Measurements from ENCODE around the gene PDE11A. TPM values are rescaled to one million over a fixed set of nuclear protein-coding genes. Genes with fewer than 3 reads are reported as not detected.

Gene PDE11A
- total RNA-seq (2022), result not detected in 2 replicates
- not detected for Bru-seq, nascent RNA
- BruChase-seq, experiment 1, labeled RNA remaining after a 6-hour chase, result percentile 14 among the genes with signal in this experiment
- BruChase-seq, experiment 2, labeled RNA remaining after a 2-hour chase, result percentile 10 among the genes with signal in this experiment
- long read RNA-seq, result 0 reads

DNA sequence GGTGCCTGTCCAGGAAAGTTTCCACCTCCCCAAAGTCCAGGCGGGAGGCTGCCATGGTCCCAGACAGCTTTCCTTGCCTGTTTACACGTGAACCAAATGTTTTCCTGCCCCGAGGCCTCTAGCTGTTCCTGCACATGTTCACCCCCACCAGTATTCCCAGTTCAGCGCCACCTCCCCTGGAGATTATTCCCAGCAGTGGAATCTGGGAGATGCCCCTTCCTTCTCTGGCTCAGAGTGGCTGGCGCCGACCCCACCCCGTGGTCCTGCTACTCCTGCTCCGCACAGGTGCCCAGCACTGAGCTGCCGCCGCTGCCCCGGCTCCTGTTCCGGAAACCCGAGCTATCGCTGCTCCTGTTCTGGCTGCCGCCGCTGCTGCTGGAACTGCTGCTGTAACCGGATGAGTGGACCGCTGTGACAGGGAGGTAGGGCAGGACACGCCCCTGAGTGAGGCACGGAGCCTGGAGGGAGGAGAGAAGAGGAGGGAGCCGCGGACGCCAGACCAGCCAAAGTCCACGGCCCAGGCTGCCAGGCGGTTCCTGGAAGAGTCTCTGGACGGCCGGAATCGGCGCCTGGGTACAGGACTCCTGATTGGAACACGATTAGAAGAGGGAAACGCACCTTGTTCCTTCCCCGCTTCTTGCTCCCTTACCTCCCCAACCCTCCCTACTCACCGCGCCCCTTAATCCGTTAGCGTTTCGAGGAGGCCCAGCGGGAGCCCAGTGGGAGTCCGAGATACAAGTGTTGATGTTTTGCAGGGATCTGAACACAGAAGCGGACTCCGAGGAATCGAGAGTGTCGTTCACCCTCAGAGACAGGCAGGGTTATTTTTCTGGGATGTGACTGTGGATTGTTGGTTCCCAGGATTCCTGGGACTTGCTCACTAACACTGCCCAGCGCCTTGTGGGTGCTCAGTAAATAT, at the start of gene PDE11A:
Gene PDE11A, minus strand, starts transcription at position 395 of the 919 bp plus-strand sequence. Its CDS starts 340 bp downstream, at position 55.
- H3K9me3 Mint-ChIP-seq (ENCODE audit: unreplicated experiment), result no peaks in the 10 kb centered on the region
- peaks cover 25% of the 10 kb centered on the region for H3K4me1 Mint-ChIP-seq (ENCODE audit: insufficient read depth, unreplicated experiment)
- BruUV-seq (replicated peaks), result no TSS peak
- H3K27ac Mint-ChIP-seq (ENCODE audit: low read depth, unreplicated experiment), result peak within 1 kb of the TSS; percentile 32
- no peaks in the 10 kb centered on the region for H3K36me3 Mint-ChIP-seq (ENCODE audit: insufficient read depth, unreplicated experiment)
- peaks cover 47% of the 10 kb centered on the region for H3K27me3 Mint-ChIP-seq (ENCODE audit: insufficient read depth, unreplicated experiment)
- peak within 1 kb of the TSS; percentile 79 for H3K4me3 Mint-ChIP-seq (ENCODE audit: unreplicated experiment)
- DNase-seq (ENCODE audit: unreplicated experiment), result peak; percentile 87
- TF ChIP-seq, protein P1, sequence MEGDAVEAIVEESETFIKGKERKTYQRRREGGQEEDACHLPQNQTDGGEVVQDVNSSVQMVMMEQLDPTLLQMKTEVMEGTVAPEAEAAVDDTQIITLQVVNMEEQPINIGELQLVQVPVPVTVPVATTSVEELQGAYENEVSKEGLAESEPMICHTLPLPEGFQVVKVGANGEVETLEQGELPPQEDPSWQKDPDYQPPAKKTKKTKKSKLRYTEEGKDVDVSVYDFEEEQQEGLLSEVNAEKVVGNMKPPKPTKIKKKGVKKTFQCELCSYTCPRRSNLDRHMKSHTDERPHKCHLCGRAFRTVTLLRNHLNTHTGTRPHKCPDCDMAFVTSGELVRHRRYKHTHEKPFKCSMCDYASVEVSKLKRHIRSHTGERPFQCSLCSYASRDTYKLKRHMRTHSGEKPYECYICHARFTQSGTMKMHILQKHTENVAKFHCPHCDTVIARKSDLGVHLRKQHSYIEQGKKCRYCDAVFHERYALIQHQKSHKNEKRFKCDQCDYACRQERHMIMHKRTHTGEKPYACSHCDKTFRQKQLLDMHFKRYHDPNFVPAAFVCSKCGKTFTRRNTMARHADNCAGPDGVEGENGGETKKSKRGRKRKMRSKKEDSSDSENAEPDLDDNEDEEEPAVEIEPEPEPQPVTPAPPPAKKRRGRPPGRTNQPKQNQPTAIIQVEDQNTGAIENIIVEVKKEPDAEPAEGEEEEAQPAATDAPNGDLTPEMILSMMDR (IDR thresholded peaks at IDR 0.05; ENCODE audit: unreplicated experiment), result no peak
- POLR2A ChIA-PET, result interaction anchor here (0.7 to 1.1 kb wide), 3 partner anchors 13 to 407 kb away, joined by 3 read pairs; partner anchors contain the start of gene PLEKHA3
- CTCF ChIA-PET, result interaction anchor here (0.5 to 1.6 kb wide), 4 partner anchors 13 to 273 kb away, joined by 3 to 4 read pairs (median 3); no protein-coding TSS in a partner anchor
- intact Hi-C loops (cut with micrococcal nuclease), result no loop called here

DNA sequence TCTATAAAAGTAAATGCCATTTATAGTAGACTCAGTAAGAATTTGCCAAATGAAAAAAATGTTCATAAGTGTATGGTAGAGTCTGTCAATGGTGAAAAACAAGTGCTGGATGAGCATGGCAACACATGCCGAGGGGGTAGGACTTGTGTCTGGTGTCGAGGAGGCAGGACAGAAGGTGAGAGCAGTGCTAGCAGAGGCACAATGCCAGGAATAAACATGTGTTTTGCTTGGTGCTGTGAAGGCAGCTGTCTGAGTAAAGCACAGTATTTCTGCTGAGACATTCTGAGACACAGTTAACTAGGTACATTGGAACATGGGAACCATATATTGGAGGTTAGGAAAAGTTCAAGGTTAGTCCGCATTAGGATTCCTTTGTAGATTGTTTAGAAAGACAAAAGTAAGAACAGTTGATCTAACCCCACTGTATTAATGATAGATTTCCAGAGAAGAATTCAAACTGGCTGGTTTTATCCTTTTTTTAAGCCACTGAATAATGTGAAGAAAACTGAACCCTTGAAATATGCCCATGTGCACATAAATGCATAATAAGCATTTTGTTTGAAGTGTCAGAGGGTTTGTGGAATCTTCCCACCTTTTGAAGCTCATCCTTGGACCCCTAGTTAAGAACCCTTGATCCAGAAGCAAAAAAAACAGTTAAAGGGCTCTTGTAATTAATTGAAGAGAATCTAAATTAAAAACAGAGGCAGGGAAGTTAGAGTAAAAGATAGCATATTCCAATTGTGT, 46.8 kb upstream of the PDE11A start:
- intact Hi-C loops (cut with micrococcal nuclease), result loop anchor here (10.0 kb wide), 1 partner anchor 1155 kb away; no protein-coding TSS in a partner anchor
- no peak overlapping the region for H3K4me3 Mint-ChIP-seq (ENCODE audit: unreplicated experiment)
- POLR2A ChIA-PET, result interaction anchor here (1.0 to 2.2 kb wide), 2 partner anchors 10 to 13 kb away, joined by 4 to 10 read pairs; no protein-coding TSS in a partner anchor

DNA sequence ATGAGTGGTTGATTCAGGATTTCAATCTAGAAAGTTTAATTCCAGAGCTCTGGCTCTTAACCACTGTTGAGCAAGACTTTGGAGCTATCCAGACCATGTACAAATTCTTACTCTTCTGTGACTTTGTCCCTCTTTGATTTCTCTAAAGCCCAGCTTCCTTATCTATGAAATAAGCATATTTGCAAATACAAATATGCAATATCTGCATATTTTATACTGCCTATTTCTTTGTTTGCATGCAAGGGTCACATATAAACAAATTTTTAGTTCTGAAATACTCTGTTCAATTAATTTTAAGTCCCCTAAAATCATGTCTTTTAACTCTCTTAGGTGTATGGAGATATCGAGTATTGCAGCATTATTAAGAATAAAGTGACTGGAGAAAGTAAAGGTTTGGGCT, 45.1 kb upstream of the PDE11A start:
- no peak overlapping the region for H3K27ac Mint-ChIP-seq (ENCODE audit: low read depth, unreplicated experiment)
- CTCF ChIA-PET, result interaction anchor here (2.0 kb wide), 1 partner anchor 14 kb away, joined by 9 read pairs; no protein-coding TSS in a partner anchor
- peaks cover 37% of the 10 kb centered on the region for H3K36me3 Mint-ChIP-seq (ENCODE audit: insufficient read depth, unreplicated experiment)

More for the DNA sequence above, 46.8 kb upstream of the PDE11A start:
- H3K4me1 Mint-ChIP-seq (ENCODE audit: insufficient read depth, unreplicated experiment), result no peaks in the 10 kb centered on the region
- H3K27me3 Mint-ChIP-seq (ENCODE audit: insufficient read depth, unreplicated experiment), result no peaks in the 10 kb centered on the region
- no peak for DNase-seq (ENCODE audit: unreplicated experiment)
- BruUV-seq (replicated peaks), result no TSS peak
- CTCF ChIA-PET, result interaction anchor here (0.6 to 1.4 kb wide), 4 partner anchors 8 to 320 kb away, joined by 3 to 4 read pairs (median 3); no protein-coding TSS in a partner anchor
- TF ChIP-seq, protein P1 (IDR thresholded peaks at IDR 0.05; ENCODE audit: unreplicated experiment), result no peak
- peak overlapping the region; percentile 40 for H3K27ac Mint-ChIP-seq (ENCODE audit: low read depth, unreplicated experiment)
- H3K36me3 Mint-ChIP-seq (ENCODE audit: insufficient read depth, unreplicated experiment), result peaks cover 50% of the 10 kb centered on the region
- no peaks in the 10 kb centered on the region for H3K9me3 Mint-ChIP-seq (ENCODE audit: unreplicated experiment)

More for the DNA sequence above, 45.1 kb upstream of the PDE11A start:
- intact Hi-C loops (cut with micrococcal nuclease), result loop anchor here (10.0 kb wide), 1 partner anchor 1157 kb away; no protein-coding TSS in a partner anchor
- no peaks in the 10 kb centered on the region for H3K27me3 Mint-ChIP-seq (ENCODE audit: insufficient read depth, unreplicated experiment)
- no peak for DNase-seq (ENCODE audit: unreplicated experiment)
- TF ChIP-seq, protein P1 (IDR thresholded peaks at IDR 0.05; ENCODE audit: unreplicated experiment), result no peak
- H3K9me3 Mint-ChIP-seq (ENCODE audit: unreplicated experiment), result no peaks in the 10 kb centered on the region
- H3K4me3 Mint-ChIP-seq (ENCODE audit: unreplicated experiment), result no peak overlapping the region
- no TSS peak for BruUV-seq (replicated peaks)
- POLR2A ChIA-PET, result interaction anchor here (0.9 kb wide), 1 partner anchor 301 kb away, joined by 3 read pairs; no protein-coding TSS in a partner anchor
- no peaks in the 10 kb centered on the region for H3K4me1 Mint-ChIP-seq (ENCODE audit: insufficient read depth, unreplicated experiment)

Measured in MCF 10A (cell line).